Right renal cortex interstitium (tissue), 3 donors: ENCODE data around the gene CA11. TPM values are rescaled to one million over a fixed set of nuclear protein-coding genes. Genes with fewer than 3 reads are reported as not detected.
A peak's percentile ranks its signal among the peaks of the same experiment; 100 is the strongest.

Experiments
- DNase-seq, 3 donors: peaks; one replicate each; pipeline ENCODE4 v3.0.0-alpha.2; 2013; ENCODE audit warnings: low read depth in 3 of 3, low spot score in 2 of 3
- polyA plus RNA-seq, 3 donors: library from polyadenylated mRNA; unstranded; fragments of 120-200 nt; gene quantifications; one replicate each; pipeline ENCODE4 v1.2.1, GENCODE V29; 2013; ENCODE audit not compliant: insufficient read length in 3 of 3

The CA11 gene
- polyA plus RNA-seq, 3 donors, result 21.9 to 23.6 (median 22.9) TPM

GRCh38 chr19:48631225-48631624 is 14.8 kb downstream of the CA11 start:
- DNase-seq, result no peak

DNA sequence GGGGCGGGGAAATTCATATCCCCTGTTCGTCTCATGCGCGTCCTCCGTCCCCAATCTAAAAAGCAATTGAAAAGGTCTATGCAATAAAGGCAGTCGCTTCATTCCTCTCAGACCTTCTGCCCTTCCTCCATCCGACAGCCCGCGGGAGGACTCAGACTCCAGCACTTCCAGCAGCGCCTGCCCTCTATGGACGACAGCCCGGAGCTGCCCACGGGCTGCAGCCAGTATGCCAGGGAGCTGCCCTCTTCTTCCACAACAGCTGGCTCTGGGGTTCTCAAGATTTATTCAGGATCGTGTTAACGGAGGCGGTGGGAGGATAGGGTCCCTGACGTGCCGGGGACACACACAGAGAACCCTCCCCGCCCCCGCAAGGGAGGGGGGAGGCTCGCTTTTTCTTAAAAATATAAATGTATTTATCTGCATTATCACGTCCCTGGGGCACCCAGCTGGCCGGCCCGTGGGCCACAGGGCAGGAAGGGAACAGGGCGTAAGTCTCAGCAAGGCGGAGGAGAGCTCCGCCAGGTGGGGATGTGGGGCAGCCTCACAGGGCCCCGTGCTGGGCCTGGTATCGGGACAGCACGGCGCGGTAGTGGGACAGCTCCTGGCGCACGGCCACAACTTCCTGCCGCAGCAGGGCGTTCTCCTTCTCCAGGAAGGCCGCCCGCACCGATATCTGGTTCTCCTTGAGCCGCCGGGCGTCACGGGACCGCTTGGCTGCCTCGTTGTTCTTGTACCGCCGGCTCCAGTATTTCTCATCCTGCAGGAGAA is 15.5 kb downstream of the CA11 start:
- DNase-seq, result no peak

- no peak for DNase-seq
Measured at GRCh38 chr19:48629599-48630295, 16.2 kb downstream of the CA11 start.

GRCh38 chr19:48629297-48629598 is 16.7 kb downstream of the CA11 start:
- DNase-seq, result no peak

DNA sequence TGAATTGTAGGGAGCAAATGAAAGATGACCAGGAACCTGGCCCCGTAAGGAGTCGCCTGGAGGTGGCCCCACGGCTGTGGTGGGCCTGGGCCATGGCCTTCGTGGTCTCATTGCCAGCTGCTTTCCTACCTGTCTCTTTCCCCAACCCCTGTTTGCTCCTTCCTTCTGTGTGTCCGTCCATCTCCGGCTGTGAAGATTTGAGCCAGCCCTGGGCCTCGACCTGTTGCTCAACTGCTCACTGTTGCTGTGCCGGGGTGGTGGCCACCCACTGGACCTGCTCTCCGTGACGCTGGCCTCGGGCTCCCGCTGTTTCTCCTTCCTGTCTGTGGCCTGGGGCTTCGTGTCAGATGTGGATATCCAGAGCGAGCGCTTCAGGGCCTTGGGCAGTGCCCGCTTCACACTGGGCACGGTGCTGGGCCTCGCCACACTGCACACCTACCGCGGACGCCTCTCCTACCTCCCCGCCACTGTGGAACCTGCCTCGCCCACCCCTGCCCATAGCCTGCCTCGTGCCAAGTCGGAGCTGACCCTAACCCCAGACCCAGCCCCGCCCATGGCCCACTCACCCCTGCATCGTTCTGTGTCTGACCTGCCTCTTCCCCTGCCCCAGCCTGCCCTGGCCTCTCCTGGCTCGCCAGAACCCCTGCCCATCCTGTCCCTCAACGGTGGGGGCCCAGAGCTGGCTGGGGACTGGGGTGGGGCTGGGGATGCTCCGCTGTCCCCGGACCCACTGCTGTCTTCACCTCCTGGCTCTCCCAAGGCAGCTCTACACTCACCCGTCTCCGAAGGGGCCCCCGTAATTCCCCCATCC is 17.3 kb downstream of the CA11 start:
- no peak for DNase-seq

DNA sequence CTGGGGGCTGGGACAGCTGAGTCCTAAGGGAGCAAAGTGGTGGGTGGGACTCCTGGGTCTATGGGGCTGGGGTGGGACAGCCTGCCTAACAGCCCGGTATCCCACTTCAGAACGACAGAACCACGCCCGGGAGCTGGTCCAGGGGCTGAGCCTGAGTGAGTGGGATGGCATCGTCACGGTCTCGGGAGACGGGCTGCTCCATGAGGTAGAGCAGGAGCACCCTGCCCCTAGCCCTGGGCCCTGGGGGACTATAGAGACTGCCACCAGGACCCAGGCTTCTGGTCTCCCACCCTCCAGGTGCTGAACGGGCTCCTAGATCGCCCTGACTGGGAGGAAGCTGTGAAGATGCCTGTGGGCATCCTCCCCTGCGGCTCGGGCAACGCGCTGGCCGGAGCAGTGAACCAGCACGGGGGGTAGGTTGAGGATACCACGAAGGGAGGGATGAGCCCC is 18.1 kb downstream of the CA11 start:
- DNase-seq, result no peak

GRCh38 chr19:48627201-48627864 is 18.7 kb downstream of the CA11 start:
- DNase-seq, result no peak

- no peak for DNase-seq
Measured at GRCh38 chr19:48625891-48626327, 20.1 kb downstream of the CA11 start.

DNA sequence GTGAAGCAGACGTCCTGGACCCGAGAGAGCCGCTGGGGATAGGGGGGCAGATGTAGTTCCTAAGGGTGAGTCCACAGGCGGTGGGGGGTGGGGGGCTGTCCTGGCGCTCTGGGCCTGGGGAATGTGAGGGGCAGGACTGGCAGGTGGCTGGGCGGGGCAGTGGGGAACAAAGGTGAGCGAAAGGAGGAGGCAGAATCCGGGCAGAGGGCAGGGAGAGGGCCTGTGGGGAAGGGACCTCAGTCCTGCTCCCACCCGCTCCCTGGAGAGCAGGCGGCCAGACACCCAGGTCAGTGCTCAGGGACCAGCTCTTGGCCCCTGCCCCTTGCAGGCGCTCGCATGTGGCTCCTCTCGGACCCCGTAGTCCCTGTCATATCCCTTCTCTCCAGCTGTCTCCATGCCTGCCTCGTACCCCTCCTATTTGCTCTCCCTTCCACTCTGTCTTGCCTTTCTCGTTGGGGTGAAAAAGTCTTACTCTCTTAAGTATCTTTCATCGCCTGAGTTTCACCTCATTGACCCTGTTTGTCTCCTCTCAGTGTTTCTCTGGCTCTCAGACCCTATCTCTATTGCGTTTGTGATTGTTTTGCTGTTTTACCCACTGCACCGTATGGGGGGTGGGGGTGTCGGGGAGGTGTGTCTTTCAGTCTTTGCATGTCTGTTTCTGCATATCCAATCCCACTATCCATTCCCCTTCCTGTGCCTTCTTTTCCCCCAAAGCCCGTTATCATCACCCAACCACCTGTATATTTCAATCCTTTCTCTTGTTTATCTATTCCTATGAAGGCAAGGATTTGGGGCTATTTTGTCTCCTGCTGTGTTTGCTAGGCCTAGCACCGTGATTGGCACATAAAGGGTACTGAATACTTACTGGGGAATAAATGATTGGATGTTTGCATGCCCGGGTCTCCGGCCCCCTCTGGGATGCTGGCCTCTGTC is 20.9 kb downstream of the CA11 start:
- DNase-seq, result no peak

DNA sequence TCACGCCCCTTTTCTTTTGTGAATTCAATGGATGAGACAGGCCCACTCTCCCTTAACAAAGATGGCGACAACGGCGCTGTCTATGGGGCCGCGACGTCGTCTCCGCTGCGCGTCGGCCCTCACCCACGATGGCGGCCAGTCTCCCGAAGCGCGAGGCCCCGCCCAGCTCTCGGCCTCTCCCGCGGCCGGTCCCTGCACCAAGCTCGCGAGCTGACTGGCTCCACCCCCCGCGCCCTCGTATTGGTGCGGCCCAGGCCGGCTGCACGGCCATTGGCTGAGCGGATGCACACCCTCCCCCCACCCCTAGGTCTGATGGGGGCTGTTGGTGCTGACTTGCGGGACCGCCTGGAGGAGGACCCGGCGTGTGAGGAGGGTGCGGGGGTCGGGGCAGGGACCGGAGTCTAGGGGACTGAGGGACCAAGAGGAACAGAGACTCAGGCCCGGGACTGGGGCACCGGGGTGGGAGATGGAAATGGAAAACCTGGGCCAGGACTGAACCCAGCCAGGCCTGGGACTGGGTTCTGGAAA is 21.9 kb downstream of the CA11 start:
- peak; percentile 86 to 95 (median 90) for DNase-seq

GRCh38 chr19:48623556-48624066 is 22.4 kb downstream of the CA11 start:
- no peak for DNase-seq

- DNase-seq, result no peak
Measured at GRCh38 chr19:48619692-48620585, 26.0 kb downstream of the CA11 start.

GRCh38 chr19:48618916-48619691 is 26.9 kb downstream of the CA11 start, which contains the start of the genes RPL18 and SPHK2:
Gene RPL18 (minus strand): TSS chr19:48619178. CDS start chr19:48619143, 35 bp downstream.
Gene SPHK2 (plus strand): TSS chr19:48619506. CDS start chr19:48620515, 1,009 bp downstream.
- DNase-seq, result peak; percentile 94 to 98 (median 97)

GRCh38 chr19:48618278-48618915 is 27.6 kb downstream of the CA11 start:
- DNase-seq, result no peak

GRCh38 chr19:48617146-48617937 is 28.6 kb downstream of the CA11 start:
- DNase-seq, result no peak

GRCh38 chr19:48616491-48617056 is 29.4 kb downstream of the CA11 start:
- no peak for DNase-seq
